Loucy (cell line): ENCODE measurements around the gene TRIOBP.

Source experiments
- EZH2phosphoT487 ChIP-seq: fragments of 200-600 bp; IDR thresholded peaks from 2 replicates; pipeline ENCODE4 v1.6.1; 2018; ENCODE audit warnings: antibody characterized with exemption, mild to moderate bottlenecking, moderate library complexity, borderline replicate concordance
- TF ChIP-seq, protein P1 (sequence below): fragments of 200-600 bp; sonication (generic); conservative IDR thresholded peaks from 2 replicates; pipeline ENCODE4 v1.5.1; 2014; ENCODE audit warnings: mild to moderate bottlenecking, antibody characterized with exemption, low read length

- TF ChIP-seq, protein P1, sequence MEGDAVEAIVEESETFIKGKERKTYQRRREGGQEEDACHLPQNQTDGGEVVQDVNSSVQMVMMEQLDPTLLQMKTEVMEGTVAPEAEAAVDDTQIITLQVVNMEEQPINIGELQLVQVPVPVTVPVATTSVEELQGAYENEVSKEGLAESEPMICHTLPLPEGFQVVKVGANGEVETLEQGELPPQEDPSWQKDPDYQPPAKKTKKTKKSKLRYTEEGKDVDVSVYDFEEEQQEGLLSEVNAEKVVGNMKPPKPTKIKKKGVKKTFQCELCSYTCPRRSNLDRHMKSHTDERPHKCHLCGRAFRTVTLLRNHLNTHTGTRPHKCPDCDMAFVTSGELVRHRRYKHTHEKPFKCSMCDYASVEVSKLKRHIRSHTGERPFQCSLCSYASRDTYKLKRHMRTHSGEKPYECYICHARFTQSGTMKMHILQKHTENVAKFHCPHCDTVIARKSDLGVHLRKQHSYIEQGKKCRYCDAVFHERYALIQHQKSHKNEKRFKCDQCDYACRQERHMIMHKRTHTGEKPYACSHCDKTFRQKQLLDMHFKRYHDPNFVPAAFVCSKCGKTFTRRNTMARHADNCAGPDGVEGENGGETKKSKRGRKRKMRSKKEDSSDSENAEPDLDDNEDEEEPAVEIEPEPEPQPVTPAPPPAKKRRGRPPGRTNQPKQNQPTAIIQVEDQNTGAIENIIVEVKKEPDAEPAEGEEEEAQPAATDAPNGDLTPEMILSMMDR: no peak
- TF ChIP-seq EZH2phosphoT487: no peak
Observed at GRCh38 chr22:37674951-37675929, 21.6 kb upstream of the TRIOBP start, which contains the start of gene LGALS1.
